Measurements from ENCODE around the gene TOM1L2.
"Not testable (repeated sequence)": the region's sequence is repeated elsewhere in the genome, so short reads cannot be mapped to it uniquely, and the experiment has no call there.

TOM1L2 gene

GRCh38 chr17:17922070-17922614 is 50.1 kb downstream of the TOM1L2 start:
- DNase-seq (ENCODE audit: low read depth) = no peak

GRCh38 chr17:17921192-17922069 is 50.8 kb downstream of the TOM1L2 start:
- no peak for DNase-seq (ENCODE audit: low read depth)

- DNase-seq (ENCODE audit: low read depth) = peak; percentile 34
Measured at GRCh38 chr17:17919169-17920107, 52.8 kb downstream of the TOM1L2 start.

- no peak for DNase-seq (ENCODE audit: low read depth)
Measured at GRCh38 chr17:17917394-17917793, 54.8 kb downstream of the TOM1L2 start.

GRCh38 chr17:17915183-17915582 is 57.0 kb downstream of the TOM1L2 start:
- DNase-seq (ENCODE audit: low read depth) = no peak

GRCh38 chr17:17913695-17914332 is 58.4 kb downstream of the TOM1L2 start:
- DNase-seq (ENCODE audit: low read depth) = no peak

GRCh38 chr17:17912336-17912735 is 59.9 kb downstream of the TOM1L2 start:
- not testable (repeated sequence) for DNase-seq (ENCODE audit: low read depth)

- DNase-seq (ENCODE audit: low read depth) = no peak
Measured at GRCh38 chr17:17911001-17911613, 61.1 kb downstream of the TOM1L2 start.

GRCh38 chr17:17910060-17910459 is 62.1 kb downstream of the TOM1L2 start:
- no peak for DNase-seq (ENCODE audit: low read depth)

GRCh38 chr17:17909078-17909477 is 63.1 kb downstream of the TOM1L2 start:
- no peak for DNase-seq (ENCODE audit: low read depth)

GRCh38 chr17:17907469-17907868 is 64.7 kb downstream of the TOM1L2 start:
- no peak for DNase-seq (ENCODE audit: low read depth)

GRCh38 chr17:17906418-17907215 is 65.6 kb downstream of the TOM1L2 start:
- DNase-seq (ENCODE audit: low read depth) = no peak

- no peak for DNase-seq (ENCODE audit: low read depth)
Measured at GRCh38 chr17:17905036-17905320, 67.2 kb downstream of the TOM1L2 start.

- DNase-seq (ENCODE audit: low read depth) = no peak
Measured at GRCh38 chr17:17904166-17905035, 67.8 kb downstream of the TOM1L2 start.

- DNase-seq (ENCODE audit: low read depth) = no peak
Measured at GRCh38 chr17:17902877-17903276, 69.3 kb downstream of the TOM1L2 start.

- no peak for DNase-seq (ENCODE audit: low read depth)
Measured at GRCh38 chr17:17902376-17902775, 69.8 kb downstream of the TOM1L2 start.

- DNase-seq (ENCODE audit: low read depth) = no peak
Measured at GRCh38 chr17:17900615-17901520, 71.3 kb downstream of the TOM1L2 start.

- no peak for DNase-seq (ENCODE audit: low read depth)
Measured at GRCh38 chr17:17899486-17899885, 72.7 kb downstream of the TOM1L2 start.

GRCh38 chr17:17898673-17899072 is 73.5 kb downstream of the TOM1L2 start:
- DNase-seq (ENCODE audit: low read depth) = no peak

Measured in CMK (cell line).